22Rv1 (cell line): ENCODE results near the gene SUMF1.

Experiments
- CTCF ChIP-seq: fragments of 450-650 bp; IDR thresholded peaks from 2 replicates; pipeline ENCODE4 v1.5.1; 2017; ENCODE audit warnings: mild to moderate bottlenecking
- ZFX ChIP-seq: fragments of 450-650 bp; IDR thresholded peaks from 2 replicates; pipeline ENCODE4 v1.6.1; 2017; ENCODE audit warnings: antibody characterized with exemption, borderline replicate concordance

- TF ChIP-seq CTCF = no peak
- no peak for TF ChIP-seq ZFX
Observed at GRCh38 chr3:4432259-4432658, 34.8 kb downstream of the SUMF1 start.
